Renal cortical epithelial cell (primary cell): ENCODE data around the gene NOL6. TPM values are rescaled to one million over a fixed set of nuclear protein-coding genes. Genes with fewer than 3 reads are reported as not detected.

ENCODE experiments used
- DNase-seq: peaks from one replicate; pipeline ENCODE4 v3.0.0-alpha.2; 2011; ENCODE audit warnings: low read depth
- total RNA-seq: library from RNA; depleted of rRNA; stranded (reverse); fragments of >200 nt; gene quantifications from 2 replicates; pipeline ENCODE4 v1.2.3, GENCODE V29; 2014

Gene NOL6
- total RNA-seq, 1 donor from 2014 or later, result 33.1 TPM

- DNase-seq, result no peak
Observed at GRCh38 chr9:33450621-33451146, 23.0 kb downstream of the NOL6 start.

GRCh38 chr9:33449715-33450114, 24.0 kb downstream of the NOL6 start:
- no peak for DNase-seq

GRCh38 chr9:33447799-33448553, 25.7 kb downstream of the NOL6 start:
- no peak for DNase-seq

DNA sequence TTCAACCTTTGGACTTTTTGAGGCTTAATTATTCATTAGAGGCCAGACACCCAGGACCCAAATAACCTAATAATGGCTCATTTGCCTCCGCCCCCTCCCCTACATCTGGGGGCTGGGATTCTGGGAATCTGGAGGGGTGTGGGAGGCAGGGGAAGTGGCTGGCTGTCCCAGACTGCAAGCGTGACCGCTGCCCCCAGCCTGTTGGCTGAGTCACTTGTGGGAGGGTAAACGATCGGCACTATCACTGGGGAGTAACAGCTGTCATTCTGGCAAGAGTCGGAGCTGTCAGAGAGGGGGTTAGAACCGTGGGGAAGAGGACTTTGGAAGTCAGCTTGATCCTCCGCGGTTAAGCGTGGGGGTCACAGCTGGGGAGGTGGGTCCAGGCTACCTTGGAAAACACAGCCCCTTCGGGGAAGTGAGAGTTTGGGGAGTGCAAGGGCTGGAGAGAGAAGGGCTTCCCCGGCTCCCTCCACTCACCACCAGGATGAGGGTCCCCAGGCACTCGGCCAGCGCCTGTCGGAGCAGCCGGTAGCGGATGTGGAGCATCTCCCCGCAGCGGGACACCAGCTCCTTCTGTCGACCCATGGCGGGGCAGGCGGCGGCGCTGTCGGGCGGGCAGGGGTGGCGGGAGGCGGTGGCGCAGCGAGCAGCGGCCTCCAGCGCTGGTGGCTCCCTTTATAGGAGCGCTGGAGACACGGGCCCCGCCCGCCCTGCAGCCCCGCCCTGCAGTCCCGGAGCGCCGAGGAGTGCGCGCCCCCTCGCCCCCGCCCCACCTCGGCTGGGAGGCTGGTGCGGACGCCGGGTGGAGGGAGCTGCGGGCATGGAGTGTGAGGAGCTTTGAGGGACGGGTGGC, 26.6 kb downstream of the NOL6 start, which contains the start of gene AQP3:
Gene AQP3, minus strand, starts transcription at position 648 of the 853 bp plus-strand sequence. Its CDS starts 63 bp downstream, at position 585.
- peak; percentile 85 for DNase-seq

DNA sequence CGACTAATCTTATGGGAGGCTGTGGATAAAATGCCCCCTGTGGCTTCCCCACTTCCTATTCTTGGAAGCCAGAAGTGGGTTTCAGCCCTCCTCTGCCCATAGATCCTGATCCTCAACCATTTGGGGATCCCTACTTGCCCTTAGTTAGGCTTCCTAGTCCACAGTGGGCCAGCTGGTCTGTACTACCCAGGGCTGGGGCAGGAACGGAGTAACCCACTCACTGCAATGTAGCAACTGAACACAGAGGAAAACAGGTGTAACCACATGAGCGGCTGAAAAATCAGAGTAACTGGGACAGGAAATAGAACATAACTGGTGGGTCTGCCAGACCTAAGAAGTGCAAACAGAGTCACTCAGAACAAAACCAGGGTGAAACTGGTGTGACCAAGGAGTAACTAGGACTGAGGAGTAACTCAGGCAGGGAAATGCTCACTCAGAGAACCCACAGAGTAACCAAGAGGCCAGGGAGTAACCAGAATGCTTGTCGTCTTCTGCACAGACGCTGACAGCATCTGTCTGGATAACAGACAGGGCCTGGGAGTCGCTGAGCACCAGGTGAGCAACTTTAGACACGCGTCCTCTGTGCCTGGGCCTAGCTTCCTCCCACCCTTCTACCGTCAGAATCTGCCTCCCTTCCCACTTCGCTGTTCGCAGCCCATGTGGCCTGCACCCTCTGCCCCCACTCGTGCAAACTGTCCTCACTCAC, 27.3 kb downstream of the NOL6 start:
- DNase-seq, result peak; percentile 62

GRCh38 chr9:33445389-33446239, 28.1 kb downstream of the NOL6 start:
- no peak for DNase-seq

DNA sequence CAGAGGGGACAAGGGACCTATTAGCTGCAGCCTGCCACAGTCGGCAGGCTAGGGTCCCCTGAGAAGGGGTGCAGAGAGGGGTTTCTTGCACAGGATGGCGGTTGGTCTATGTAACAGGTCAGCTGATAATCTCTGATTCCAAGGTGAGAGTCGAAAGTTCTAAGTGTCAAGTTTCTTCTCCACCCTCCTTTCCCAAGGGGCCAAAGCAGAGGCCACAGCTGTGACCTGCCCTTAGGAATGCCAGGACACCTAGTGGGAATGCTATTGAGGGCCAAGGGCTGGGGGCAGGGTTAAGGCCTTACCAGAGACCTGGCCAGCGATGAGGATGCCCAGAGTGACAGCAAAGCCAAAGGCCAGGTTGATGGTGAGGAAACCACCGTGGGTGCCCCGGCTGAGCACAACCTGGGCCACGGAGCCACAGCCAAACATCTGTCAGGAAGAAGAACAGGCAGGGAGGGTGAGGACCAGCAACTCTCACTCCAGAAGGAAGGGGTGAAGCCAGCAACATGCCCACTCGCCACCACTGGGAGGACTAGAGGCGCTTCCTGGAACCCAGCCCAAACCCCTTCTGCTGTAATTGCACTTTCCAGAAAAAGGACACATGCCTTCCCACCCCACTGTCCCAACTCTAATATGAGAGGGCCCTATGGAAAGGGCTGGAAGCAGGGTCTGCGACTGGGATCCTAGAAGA, 30.1 kb downstream of the NOL6 start:
- DNase-seq, result no peak

DNA sequence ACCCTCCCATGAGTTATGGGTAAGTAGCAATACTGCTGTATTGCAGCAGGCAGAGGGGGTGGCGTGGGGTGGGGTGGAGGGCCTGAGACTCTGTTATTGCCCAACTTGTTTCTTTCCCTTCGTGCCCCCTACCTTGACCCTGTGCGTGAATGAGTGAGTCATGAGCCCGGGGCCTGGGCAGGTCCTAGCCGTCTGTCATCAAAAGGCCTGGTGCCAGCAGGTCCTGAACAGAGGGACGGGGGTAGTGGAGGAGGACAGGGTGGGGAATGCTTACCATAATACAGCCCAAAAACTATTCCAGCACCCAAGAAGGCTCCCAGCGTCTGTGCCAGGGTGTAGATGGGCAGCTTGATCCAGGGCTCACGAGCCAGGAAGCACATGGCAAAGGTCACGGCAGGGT, 30.7 kb downstream of the NOL6 start:
- peak; percentile 78 for DNase-seq

- no peak for DNase-seq
Observed at GRCh38 chr9:33442125-33442524, 31.6 kb downstream of the NOL6 start.

- DNase-seq, result no peak
Observed at GRCh38 chr9:33440609-33441008, 33.1 kb downstream of the NOL6 start.

DNA sequence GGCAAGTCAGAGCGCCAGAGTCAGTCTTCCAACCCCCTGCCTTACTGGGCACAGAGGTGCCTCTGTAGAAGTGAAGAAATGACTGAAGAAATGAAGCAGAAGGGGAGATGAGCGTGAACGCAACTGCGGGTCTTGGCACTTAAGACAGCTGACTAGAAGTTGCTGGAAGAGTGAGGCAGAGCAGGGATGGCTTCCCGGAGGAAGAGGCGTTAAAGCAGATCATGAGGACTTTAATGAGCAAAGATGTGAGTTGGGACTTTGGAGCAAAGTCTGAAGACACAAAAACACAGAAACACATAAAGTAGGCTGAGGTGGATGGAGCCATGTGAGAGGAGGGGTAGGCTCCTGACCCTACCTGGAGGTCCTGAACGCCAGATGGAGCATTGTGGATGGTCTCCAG, 33.5 kb downstream of the NOL6 start:
- no peak for DNase-seq

GRCh38 chr9:33439731-33440130, 34.0 kb downstream of the NOL6 start:
- no peak for DNase-seq

DNA sequence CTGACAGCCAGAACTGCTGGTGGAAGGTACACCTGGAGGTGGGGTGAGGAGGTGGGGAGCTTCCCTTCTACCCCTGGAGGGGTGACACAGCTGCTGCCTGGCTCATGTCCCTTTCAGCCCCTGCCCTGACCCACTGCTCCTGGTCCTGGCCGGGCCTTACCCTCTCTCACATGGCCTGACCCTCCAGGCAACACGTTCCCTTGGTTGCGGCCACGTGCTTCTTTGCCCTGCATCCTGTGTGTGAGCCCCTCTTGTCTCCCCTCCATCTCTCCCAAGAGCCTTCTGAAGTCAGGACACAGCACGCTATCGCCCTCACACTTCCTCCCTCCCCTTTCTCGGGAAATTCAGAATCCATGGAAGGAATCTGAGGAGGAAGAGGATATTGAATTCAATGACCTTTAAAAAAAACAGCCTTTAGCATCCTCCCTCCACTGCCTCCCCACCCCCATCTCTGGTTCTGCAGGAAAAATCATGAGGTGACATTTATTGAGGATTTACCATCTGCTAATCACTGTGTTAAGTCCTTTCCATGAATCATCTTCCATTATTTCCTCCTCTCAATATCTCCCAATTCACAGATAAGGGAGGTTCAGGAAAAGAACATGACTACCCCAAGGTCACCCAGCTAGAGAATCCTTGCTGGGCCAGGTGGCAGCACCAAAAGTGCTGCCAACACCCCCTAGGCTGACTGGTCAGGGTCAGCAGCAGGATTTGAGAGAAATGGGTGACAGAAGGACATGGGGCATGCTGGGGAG, 34.6 kb downstream of the NOL6 start:
- no peak for DNase-seq

- no peak for DNase-seq
Observed at GRCh38 chr9:33437898-33438297, 35.8 kb downstream of the NOL6 start.

DNA sequence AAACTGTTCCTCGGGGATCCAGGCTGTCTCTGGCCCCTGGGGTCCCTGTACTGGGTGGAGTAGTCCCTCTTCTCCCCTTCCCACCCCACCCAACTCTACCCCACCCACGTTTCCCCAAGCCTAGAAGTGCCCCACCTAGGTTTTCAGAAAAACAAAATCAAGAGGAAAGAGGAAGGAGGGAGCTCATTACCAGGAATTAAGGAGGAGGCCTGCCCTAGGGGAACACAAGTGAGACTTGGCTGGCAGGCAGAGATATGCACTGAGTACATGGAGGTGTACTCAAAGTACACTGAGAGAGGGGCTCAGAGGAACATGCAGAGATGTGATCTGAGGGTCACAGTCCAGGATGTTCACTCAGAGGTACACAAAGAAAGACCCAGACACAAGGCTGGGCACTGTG, 36.5 kb downstream of the NOL6 start:
- DNase-seq, result no peak

- no peak for DNase-seq
Observed at GRCh38 chr9:33436445-33436844, 37.3 kb downstream of the NOL6 start.

DNA sequence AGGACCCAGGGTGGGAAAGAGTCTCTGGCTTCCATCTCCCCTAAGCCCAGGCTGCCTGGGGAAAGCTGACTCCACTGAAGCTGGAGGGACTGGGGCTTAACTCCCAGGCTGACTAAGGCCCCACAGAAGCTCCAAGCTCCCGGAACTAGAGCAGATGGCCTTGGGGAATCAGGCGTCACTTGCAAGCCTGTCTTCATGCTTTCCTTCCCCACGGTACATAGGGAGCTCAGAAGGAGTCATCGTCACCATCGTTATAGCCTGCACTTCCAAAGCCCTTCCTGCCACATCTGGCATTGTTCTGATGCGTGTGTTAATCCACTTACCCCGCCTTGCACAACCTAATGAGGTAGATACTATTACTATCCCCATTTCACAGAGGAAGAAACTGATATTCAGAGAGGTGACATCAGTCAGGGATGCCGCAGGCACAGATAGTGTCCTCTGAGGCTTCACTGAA, 37.9 kb downstream of the NOL6 start:
- no peak for DNase-seq

GRCh38 chr9:33434317-33435105, 39.2 kb downstream of the NOL6 start:
- no peak for DNase-seq

DNA sequence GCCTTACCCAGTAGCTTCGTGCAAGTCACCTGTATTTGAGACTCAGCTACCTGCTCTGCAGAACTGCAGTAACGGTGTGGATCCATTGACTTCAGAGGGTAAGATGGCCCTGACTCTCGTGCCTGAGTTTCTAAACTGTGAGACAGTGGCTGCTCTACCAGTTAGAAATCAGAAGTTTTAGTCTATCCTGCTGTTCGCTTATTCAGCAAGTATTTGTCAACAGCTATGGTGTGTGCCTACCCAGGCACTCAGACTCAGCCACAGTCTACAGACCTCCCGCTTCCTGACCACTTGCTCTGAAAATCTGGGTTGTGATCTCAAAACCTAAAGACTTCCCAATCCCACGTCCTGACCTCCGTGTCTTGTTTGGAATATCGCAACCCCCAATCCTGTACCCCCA, 39.9 kb downstream of the NOL6 start:
- DNase-seq, result no peak
